Peyer's patch (tissue), 4 donors: ENCODE data around the gene FAM229A.

Source experiments
- CTCF ChIP-seq, 6 experiments: fragments of 450-650 bp in 4 of 6; fragments of 200-600 bp in 2 of 6; sonication (generic) in 1 of 6; IDR thresholded peaks; one replicate each; pipeline ENCODE4 v1.5.1; 2017 to 2019; ENCODE audit warnings: antibody characterized with exemption in 6 of 6, mild to moderate bottlenecking in 3 of 6, moderate library complexity in 1 of 6
- POLR2A ChIP-seq, 2 donors: fragments of 450-650 bp; IDR thresholded peaks; one replicate each; pipeline ENCODE4 v1.5.1; 2017; ENCODE audit warnings: antibody characterized with exemption in 2 of 2, mild to moderate bottlenecking in 2 of 2, moderate library complexity in 2 of 2

GRCh38 chr1:32361308-32361673, 994 bp downstream of the FAM229A start:
- TF ChIP-seq CTCF (IDR thresholded peaks at IDR 0.05) (no peak), POLR2A (IDR thresholded peaks at IDR 0.05) (no peak)
